Measurements from ENCODE around the gene FAM114A2. TPM values are rescaled to one million over a fixed set of nuclear protein-coding genes. Genes with fewer than 3 reads are reported as not detected.

The FAM114A2 gene
- total RNA-seq, 1 donor from 2014 or later, result 30.5 TPM

GRCh38 chr5:153964191-153964879, 74.4 kb downstream of the FAM114A2 start:
- no peak overlapping the region for H3K27ac Mint-ChIP-seq
- H3K4me3 Mint-ChIP-seq, result no peak overlapping the region
- H3K36me3 Mint-ChIP-seq (ENCODE audit: low read depth), result no peaks in the 10 kb centered on the region
- intact Hi-C loops (cut with micrococcal nuclease), result no loop called here
- H3K9me3 Mint-ChIP-seq, result no peaks in the 10 kb centered on the region
- ChIA-PET POLR2A (no interaction called here), CTCF (interaction anchor here (0.9 to 2.3 kb wide), 4 partner anchors 10 to 1431 kb away, joined by 4 to 16 read pairs (median 11); no protein-coding TSS in a partner anchor)
- DNase-seq (no peak), ATAC-seq (ENCODE audit: low read depth) (no peak)
- TF ChIP-seq, protein P1, sequence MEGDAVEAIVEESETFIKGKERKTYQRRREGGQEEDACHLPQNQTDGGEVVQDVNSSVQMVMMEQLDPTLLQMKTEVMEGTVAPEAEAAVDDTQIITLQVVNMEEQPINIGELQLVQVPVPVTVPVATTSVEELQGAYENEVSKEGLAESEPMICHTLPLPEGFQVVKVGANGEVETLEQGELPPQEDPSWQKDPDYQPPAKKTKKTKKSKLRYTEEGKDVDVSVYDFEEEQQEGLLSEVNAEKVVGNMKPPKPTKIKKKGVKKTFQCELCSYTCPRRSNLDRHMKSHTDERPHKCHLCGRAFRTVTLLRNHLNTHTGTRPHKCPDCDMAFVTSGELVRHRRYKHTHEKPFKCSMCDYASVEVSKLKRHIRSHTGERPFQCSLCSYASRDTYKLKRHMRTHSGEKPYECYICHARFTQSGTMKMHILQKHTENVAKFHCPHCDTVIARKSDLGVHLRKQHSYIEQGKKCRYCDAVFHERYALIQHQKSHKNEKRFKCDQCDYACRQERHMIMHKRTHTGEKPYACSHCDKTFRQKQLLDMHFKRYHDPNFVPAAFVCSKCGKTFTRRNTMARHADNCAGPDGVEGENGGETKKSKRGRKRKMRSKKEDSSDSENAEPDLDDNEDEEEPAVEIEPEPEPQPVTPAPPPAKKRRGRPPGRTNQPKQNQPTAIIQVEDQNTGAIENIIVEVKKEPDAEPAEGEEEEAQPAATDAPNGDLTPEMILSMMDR (IDR thresholded peaks at IDR 0.05), result no peak
- peaks cover 8% of the 10 kb centered on the region for H3K27me3 Mint-ChIP-seq
- H3K4me1 Mint-ChIP-seq, result no peaks in the 10 kb centered on the region

DNA sequence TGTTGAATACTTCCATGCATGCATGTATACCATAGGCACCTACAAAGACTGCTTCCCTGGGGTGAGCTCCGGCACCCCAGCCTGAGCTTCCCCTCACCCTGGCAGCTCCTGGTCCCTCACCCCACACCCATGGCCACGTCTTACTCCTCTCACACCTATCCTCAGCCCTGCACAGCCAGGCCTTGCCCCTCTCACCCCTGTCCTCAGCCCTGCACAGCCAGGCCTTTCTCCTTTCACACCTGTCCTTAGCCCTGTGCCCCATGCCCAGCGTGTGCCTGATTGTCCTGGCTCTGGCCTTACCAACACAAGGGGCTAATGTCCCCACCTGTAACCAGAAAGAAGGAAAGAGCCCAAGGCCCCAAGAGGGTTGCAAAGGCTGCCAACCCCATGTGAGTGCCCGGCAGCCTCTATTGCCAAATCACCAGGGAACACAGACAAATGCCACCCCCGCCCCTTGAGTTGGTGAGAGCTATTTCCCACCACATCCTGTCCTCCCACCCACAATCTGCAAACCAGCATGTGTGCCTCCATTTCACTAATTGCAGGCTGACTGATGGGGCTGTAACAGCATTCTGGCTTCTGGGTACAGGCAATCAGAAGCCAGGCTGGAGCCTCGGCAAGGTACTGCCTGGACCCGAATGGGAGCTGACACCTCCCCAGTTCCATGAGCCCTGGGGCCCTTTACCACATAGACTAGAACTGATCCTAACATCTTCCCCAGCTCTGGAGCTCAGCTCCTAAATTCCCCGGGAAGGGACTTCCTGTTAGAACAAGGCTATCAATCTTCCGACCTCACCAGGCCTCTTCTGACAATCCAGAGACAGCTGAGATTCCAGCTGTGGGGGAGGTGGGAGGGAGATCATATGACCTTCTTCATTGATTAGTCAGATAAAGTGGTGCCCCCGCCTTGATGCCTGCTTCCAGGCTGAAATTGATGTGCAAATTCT, 78.2 kb downstream of the FAM114A2 start:
- CTCF ChIA-PET, result no interaction called here

DNA sequence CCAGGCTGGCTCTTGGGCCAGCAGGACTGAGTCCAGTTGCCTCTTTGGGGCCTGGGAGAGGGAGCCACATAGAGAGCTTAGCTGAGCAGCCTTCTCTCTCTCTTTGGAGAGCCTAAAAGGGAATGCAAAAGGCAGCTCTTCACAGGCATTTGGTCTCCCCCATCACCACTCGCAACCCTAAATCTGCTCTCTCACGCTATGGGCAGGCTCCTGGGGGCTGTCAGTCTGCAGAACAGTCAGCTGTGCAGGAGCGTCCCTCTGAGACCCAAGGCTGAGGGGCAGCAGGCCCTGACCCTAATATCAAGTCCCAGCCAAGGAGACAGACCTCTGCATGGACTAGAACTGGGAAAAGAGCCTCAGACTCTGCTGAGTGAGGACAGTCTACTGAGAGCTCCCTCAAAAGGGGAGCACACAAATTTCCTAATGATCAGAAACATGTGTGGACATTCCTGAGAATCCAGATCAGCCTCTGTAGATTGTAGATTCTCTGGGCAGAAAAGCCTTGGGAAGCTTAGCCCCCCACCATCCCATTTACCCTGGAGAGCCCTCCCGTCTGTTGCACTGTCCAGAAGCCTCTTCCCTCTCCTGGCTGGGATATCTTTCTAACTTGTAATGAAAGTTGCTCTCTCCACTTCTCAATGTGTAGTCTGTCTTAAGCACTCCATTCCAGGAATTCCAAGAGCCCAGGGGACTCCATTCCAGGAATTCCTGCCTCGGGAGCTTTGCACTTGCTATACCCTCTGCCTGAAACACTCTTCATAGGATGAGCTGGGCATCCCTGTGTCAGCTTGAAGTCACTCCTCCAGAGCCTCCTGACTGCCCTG, 79.4 kb downstream of the FAM114A2 start:
- DNase-seq (no peak), ATAC-seq (ENCODE audit: low read depth) (no peak)
- ChIA-PET POLR2A (no interaction called here), CTCF (no interaction called here)
- intact Hi-C loops (cut with micrococcal nuclease), result no loop called here
- Mint-ChIP-seq H3K9me3 (no peaks in the 10 kb centered on the region), H3K36me3 (ENCODE audit: low read depth) (no peaks in the 10 kb centered on the region), H3K4me1 (no peaks in the 10 kb centered on the region), H3K27me3 (peaks cover 2% of the 10 kb centered on the region), H3K27ac (no peak overlapping the region), H3K4me3 (no peak overlapping the region)
- TF ChIP-seq, protein P1 (IDR thresholded peaks at IDR 0.05), result no peak

More for the DNA sequence above, 78.2 kb downstream of the FAM114A2 start:
- TF ChIP-seq, protein P1 (IDR thresholded peaks at IDR 0.05), result no peak
- Mint-ChIP-seq H3K4me1 (no peaks in the 10 kb centered on the region), H3K27ac (no peak overlapping the region), H3K9me3 (no peaks in the 10 kb centered on the region), H3K36me3 (ENCODE audit: low read depth) (no peaks in the 10 kb centered on the region), H3K4me3 (no peak overlapping the region), H3K27me3 (peaks cover 4% of the 10 kb centered on the region)
- intact Hi-C loops (cut with micrococcal nuclease), result no loop called here
- DNase-seq (no peak), ATAC-seq (ENCODE audit: low read depth) (no peak)
- POLR2A ChIA-PET, result no interaction called here

DNA sequence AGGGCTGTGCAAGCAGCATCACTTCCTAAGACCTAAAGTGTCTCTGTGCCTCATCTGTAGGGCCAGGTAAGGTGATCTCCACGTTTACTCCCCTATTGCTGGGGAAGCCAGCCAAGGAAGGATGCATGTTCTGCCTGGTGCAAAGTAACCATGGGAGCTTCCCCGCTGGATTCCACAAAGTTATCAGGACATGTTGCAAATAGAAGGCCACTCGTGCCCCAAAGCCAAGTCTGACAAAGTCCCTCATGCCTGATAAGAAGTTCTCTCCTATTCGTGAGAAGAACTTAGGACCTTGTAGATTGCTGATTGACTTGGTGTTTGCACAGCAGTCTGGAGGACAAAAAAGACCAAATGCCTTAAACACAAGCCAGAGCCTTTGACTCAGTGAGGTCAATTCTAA, 81.5 kb downstream of the FAM114A2 start:
- TF ChIP-seq, protein P1 (IDR thresholded peaks at IDR 0.05), result no peak
- DNase-seq, result no peak
- Mint-ChIP-seq H3K27ac (no peak overlapping the region), H3K9me3 (no peaks in the 10 kb centered on the region), H3K36me3 (ENCODE audit: low read depth) (no peaks in the 10 kb centered on the region), H3K4me3 (no peak overlapping the region), H3K4me1 (no peaks in the 10 kb centered on the region), H3K27me3 (peaks cover 2% of the 10 kb centered on the region)
- POLR2A ChIA-PET, result no interaction called here
- intact Hi-C loops (cut with micrococcal nuclease), result no loop called here
- ATAC-seq (ENCODE audit: low read depth), result no peak
- CTCF ChIA-PET, result no interaction called here
